ENCODE measurements around the gene RSL1D1. TPM values are rescaled to one million over a fixed set of nuclear protein-coding genes. Genes with fewer than 3 reads are reported as not detected.

RSL1D1 gene
- total and polyA plus RNA-seq, 12 donors = 24.7 to 133 (median 101) TPM

DNA sequence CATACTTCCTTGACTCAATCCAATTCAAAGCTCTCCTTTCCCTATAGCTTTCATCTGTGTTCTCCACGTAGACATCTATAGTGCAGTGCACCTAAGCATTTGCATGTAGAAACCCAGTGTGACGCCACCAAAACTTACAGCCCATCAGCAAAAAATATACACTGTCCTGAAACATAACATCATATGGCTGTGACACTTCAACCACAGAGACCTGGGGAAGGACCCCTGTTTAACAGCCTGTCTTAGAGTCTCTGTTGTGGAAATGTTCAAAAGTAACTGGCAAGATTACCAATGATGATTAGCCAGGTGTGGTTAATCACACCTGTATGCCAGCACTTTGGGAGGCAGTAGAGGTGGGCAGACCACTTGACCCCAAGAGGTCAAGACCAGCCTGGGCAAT, 42.2 kb upstream of the RSL1D1 start:
- H3K36me3 ChIP-seq = peaks cover 0 to 90% (median 15%) of the 10 kb centered on the region in 9 donors
- no peak overlapping the region for H3K27ac ChIP-seq
- H3K4me1 ChIP-seq = peaks cover 0 to 15% (median 0%) of the 10 kb centered on the region in 9 donors
- TF ChIP-seq, protein P1, sequence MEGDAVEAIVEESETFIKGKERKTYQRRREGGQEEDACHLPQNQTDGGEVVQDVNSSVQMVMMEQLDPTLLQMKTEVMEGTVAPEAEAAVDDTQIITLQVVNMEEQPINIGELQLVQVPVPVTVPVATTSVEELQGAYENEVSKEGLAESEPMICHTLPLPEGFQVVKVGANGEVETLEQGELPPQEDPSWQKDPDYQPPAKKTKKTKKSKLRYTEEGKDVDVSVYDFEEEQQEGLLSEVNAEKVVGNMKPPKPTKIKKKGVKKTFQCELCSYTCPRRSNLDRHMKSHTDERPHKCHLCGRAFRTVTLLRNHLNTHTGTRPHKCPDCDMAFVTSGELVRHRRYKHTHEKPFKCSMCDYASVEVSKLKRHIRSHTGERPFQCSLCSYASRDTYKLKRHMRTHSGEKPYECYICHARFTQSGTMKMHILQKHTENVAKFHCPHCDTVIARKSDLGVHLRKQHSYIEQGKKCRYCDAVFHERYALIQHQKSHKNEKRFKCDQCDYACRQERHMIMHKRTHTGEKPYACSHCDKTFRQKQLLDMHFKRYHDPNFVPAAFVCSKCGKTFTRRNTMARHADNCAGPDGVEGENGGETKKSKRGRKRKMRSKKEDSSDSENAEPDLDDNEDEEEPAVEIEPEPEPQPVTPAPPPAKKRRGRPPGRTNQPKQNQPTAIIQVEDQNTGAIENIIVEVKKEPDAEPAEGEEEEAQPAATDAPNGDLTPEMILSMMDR (IDR thresholded peaks at IDR 0.05) = no peak
- ATAC-seq = no peak
- WGBS, 2 donors = 97 to 98% methylated on average over 2 of the region's 2 CpGs
- H3K9me3 ChIP-seq = no peaks in the 10 kb centered on the region
- DNase-seq = no peak
- intact Hi-C loops (cut with DNase I) = no loop called here
- H3K27me3 ChIP-seq = no peaks in the 10 kb centered on the region
- H3K4me3 ChIP-seq = no peak overlapping the region

DNA sequence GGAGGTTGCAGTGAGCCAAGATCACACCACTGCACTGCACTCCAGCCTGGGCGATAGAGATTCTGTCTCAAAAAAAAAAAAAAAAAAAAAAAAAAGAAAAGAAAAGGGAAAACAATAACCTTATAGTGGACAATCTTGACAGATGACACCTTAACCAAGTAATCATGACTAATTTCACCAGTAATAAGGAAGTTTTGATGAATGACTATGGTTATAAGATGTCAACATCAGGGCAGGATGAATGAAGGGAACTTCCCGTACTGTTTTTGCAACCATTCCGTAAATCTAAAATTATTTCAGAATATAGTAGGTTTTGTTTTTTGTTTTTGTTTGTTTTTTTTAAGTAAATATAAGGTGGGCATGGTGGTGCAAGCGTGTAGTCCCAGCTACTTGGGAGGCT, 41.4 kb upstream of the RSL1D1 start:
- no peak overlapping the region for H3K27ac ChIP-seq
- WGBS, 2 donors = 73 to 92% methylated on average over 4 of the region's 4 CpGs
- no peaks in the 10 kb centered on the region for H3K27me3 ChIP-seq
- DNase-seq (no peak), ATAC-seq (no peak)
- no peak overlapping the region for H3K4me3 ChIP-seq
- no peaks in the 10 kb centered on the region for H3K9me3 ChIP-seq
- TF ChIP-seq, protein P1 (IDR thresholded peaks at IDR 0.05) = no peak
- H3K4me1 ChIP-seq = peaks cover 0 to 15% (median 0%) of the 10 kb centered on the region in 9 donors
- intact Hi-C loops (cut with DNase I) = no loop called here
- peaks cover 0 to 98% (median 18%) of the 10 kb centered on the region in 9 donors for H3K36me3 ChIP-seq

DNA sequence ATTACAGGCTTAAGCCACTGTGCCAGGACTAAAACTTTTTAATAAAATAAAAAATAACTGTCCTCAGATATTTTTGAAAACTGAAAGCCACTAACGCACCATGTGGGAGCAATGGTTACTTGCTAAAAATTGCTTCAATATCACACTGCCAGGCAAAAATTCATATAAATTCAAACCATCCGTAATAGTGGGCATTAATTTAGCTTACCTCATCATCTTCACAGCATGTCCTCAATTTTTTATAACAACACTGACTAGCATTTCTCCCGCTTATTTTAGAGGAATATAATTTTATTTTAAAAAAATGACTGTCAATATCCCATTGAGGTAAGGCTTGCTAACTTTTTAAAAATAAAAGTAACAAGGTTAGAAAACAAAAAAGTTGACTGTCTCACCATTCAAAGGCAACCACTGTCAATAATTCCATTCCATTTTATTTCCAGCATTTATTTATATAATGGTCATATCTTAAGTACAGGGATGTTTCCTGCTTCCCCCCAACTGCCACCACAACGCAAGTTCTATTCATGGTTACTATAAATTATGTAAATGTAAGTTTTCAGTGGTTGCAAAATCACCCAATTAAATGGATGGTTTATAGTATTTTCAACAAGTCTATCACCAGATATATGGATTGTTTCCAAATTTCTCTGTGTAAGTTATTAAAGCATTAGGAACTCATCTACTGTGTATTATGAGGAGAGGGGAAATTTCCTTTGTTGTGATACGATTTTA, 39.1 kb upstream of the RSL1D1 start:
- DNase-seq (no peak), ATAC-seq (no peak)
- 83 to 94% methylated on average over 5 of the region's 5 CpGs for WGBS, 2 donors
- Histone ChIP-seq H3K9me3 (no peaks in the 10 kb centered on the region), H3K4me3 (no peak overlapping the region), H3K36me3 (peaks cover 0 to 100% (median 31%) of the 10 kb centered on the region in 9 donors), H3K27me3 (no peaks in the 10 kb centered on the region), H3K27ac (no peak overlapping the region), H3K4me1 (no peaks in the 10 kb centered on the region)
- TF ChIP-seq, protein P1 (IDR thresholded peaks at IDR 0.05) = no peak
- intact Hi-C loops (cut with DNase I) = no loop called here

DNA sequence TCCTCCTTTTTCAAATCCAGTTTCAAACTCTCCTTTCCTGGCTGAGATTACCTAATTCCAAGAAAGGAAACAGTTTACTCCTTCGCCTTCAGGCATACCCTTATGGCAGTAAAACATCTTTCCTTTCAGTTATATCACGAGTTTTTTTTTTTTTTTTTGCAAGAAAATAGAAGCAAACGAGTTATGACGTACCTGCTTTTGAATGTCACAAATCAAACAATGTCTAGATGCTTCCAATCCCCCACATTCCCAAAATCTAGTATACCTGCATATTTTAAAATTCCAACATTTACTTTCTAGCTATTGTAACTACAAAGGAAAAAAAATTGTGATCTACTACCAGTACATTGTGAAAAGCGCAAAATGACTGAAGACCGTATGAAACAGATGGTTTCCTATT, 35.5 kb upstream of the RSL1D1 start:
- H3K36me3 ChIP-seq = peaks cover 0 to 100% (median 48%) of the 10 kb centered on the region in 9 donors
- TF ChIP-seq, protein P1 (IDR thresholded peaks at IDR 0.05) = no peak
- 89 to 93% methylated on average over 6 of the region's 6 CpGs for WGBS, 2 donors
- ATAC-seq (no peak), DNase-seq (no peak)
- H3K27me3 ChIP-seq = no peaks in the 10 kb centered on the region
- intact Hi-C loops (cut with DNase I) = loop anchor here in 1 of 10 donors (10.0 kb wide), 1 partner anchor 178 kb away; no protein-coding TSS in a partner anchor
- no peak overlapping the region for H3K27ac ChIP-seq
- H3K4me1 ChIP-seq = no peaks in the 10 kb centered on the region
- H3K4me3 ChIP-seq = no peak overlapping the region
- no peaks in the 10 kb centered on the region for H3K9me3 ChIP-seq
